HS-5 (cell line): ENCODE data around the gene ZNF668.
"Not testable (repeated sequence)": the region's sequence is repeated elsewhere in the genome, so short reads cannot be mapped to it uniquely, and the experiment has no call there.

Experiments
- DNase-seq: peaks from one replicate; pipeline ENCODE4 v3.0.0-alpha.2; 2012; ENCODE audit warnings: low read depth

Gene ZNF668

GRCh38 chr16:31100876-31101641 is 27.0 kb upstream of the ZNF668 start:
- not testable (repeated sequence) for DNase-seq

GRCh38 chr16:31099860-31100638 is 26.0 kb upstream of the ZNF668 start:
- no peak for DNase-seq

DNA sequence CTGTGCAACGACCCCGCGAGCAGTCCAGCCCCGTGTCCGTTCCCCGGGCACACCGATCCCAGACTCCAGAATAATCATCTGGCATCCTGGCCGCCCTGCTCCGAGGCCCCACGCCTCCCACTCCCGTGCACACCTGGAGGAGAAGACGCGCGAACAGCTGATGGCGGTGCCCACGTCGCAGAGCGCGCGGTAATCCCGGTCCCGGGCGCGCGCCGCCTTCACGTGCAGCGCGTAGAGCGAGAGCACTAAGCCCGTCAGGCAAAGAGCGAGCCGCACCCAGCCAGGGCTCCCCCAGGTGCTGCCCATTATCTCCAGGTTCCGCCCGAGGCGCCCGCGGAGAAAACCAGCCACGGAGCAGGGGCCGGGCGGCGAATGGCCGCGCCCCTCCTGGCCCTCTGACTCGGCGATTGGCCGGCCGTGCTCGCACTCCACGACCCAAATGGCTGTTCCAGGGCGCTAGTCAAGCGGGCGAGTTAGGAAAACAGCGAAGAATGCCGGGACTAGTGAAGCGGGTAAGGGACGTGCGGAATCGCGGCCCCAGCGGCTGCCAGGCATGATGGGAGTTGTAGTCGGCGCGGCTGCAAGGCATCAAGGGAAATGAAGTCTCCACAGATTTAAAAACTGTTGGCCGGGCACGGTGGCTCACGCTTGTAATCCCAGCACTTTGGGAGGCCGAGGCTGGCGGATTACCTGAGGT is 20.5 kb upstream of the ZNF668 start, which contains the start of gene VKORC1:
VKORC1 (minus strand) TSS at position 374 of the 697 bp plus-strand sequence; CDS start at position 306, 68 bp downstream.
- peak; percentile 96 for DNase-seq

GRCh38 chr16:31094088-31094423 is 20.0 kb upstream of the ZNF668 start:
- no peak for DNase-seq

DNA sequence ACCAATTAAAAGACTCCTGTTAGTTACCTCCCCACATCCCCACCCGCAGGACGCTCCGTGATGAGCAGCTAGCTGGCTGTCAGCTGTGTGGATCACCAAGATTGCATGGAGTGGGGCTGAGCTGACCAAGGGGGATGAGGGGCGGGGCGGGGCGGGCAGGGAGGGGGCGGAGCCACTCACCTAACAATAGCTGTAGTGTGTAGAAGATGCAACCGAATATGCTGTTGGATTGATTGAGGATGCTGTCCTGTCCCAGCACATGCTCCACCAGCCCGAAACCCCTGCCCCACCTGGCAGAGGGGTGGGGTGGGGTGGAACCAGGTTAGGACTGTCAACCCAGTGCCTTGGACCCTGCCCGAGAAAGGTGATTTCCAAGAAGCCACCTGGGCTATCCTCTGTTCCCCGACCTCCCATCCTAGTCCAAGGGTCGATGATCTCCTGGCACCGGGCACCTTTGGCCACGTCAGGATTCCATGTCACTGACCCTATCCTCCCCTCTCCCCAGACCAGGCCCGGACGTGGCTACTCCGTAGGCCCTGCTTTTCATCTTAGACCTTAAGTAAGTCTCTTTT is 19.2 kb upstream of the ZNF668 start:
- no peak for DNase-seq

- no peak for DNase-seq
Measured at GRCh38 chr16:31092330-31092729, 18.3 kb upstream of the ZNF668 start.

DNA sequence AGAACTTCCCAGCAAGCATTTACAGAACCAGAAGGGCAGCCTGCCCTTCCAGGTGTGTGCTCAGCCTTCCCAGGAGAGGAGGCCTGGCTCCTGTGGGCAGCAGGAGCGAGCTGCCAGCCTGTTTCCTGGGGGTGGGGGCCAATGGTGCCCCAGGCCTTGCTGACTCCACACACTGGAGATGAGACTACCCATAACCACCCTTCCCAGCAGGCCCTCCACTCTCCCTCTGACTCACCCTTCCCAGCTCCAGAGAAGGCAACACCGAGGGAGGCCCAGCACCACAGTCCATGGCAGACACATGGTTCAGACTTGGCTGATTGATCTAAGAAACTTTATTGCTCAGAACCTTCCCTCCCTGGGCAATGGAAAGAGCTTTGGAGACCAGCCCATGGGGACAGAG is 16.5 kb upstream of the ZNF668 start:
- DNase-seq, result no peak

GRCh38 chr16:31089199-31089598 is 15.2 kb upstream of the ZNF668 start:
- DNase-seq, result no peak

- no peak for DNase-seq
Measured at GRCh38 chr16:31088459-31089183, 14.6 kb upstream of the ZNF668 start, which contains the start of gene PRSS53. TSS of gene PRSS53 (minus strand) at chr16:31088943. CDS start at chr16:31088809, 134 bp downstream.

GRCh38 chr16:31087971-31088370 is 13.9 kb upstream of the ZNF668 start:
- no peak for DNase-seq

DNA sequence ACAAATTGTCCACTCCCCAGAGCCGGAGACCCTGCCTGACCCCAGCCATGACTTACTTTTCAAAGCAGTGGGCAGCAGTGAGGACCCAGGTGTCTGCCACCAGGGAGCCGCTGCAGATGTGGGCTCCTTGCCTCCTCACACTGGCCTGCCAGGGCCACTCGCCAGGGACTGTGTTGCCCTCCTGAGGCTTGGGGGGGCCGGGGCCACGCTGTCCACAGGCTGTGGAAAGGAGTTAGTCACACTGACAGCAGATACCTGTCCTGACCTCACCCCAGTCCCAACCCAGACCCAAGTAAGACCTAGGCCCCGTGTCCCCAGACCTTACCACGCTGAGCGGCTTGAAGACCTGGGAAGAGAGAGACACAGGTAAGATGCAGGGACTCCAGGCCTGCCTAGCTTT is 13.4 kb upstream of the ZNF668 start:
- no peak for DNase-seq

- DNase-seq, result no peak
Measured at GRCh38 chr16:31086629-31086906, 12.5 kb upstream of the ZNF668 start.

GRCh38 chr16:31085873-31086628 is 12.0 kb upstream of the ZNF668 start:
- DNase-seq, result no peak

GRCh38 chr16:31085411-31085810 is 11.4 kb upstream of the ZNF668 start:
- no peak for DNase-seq

GRCh38 chr16:31084584-31085302 is 10.7 kb upstream of the ZNF668 start:
- DNase-seq, result no peak

- no peak for DNase-seq
Measured at GRCh38 chr16:31083981-31084380, 9.9 kb upstream of the ZNF668 start.

DNA sequence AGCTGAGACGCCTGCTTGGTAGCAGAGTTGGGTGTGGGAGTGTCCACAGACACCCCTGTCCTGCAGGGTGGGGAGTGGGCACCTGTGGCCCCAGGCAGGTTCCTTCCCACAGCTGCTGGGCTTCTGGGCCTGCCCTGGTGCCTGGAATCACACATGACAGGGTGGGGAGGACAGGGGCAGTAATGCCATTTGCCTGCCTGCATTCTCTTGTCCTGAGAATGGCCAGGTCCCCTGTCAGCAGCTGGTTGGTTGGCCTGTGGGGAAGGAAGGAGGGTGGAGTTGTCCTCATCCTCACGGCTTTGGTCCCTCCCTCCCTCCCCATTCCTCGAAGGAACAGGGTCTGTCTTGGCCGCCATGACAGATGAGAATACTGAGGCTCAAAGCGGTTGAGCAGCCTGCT is 9.5 kb upstream of the ZNF668 start:
- no peak for DNase-seq

DNA sequence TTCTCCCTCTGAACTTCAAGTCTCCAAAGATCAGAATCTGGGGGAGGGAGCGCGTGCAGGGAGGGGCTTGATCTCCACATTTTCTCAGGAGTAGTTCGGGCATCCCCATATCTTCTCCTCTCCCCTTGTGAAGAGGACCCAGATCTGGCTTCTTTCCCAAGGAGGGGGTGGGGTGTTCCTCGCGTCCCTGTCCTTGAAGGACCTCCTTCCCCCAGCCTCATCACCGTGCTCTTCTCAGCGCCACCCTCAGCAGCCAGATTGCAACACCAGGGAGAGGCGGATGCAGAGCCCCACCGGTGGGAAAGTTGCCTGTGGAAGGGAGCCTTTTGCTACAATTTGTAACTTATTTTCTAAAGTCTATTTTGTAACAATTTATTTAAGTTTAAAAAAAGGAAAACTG is 9.0 kb upstream of the ZNF668 start:
- DNase-seq, result no peak

DNA sequence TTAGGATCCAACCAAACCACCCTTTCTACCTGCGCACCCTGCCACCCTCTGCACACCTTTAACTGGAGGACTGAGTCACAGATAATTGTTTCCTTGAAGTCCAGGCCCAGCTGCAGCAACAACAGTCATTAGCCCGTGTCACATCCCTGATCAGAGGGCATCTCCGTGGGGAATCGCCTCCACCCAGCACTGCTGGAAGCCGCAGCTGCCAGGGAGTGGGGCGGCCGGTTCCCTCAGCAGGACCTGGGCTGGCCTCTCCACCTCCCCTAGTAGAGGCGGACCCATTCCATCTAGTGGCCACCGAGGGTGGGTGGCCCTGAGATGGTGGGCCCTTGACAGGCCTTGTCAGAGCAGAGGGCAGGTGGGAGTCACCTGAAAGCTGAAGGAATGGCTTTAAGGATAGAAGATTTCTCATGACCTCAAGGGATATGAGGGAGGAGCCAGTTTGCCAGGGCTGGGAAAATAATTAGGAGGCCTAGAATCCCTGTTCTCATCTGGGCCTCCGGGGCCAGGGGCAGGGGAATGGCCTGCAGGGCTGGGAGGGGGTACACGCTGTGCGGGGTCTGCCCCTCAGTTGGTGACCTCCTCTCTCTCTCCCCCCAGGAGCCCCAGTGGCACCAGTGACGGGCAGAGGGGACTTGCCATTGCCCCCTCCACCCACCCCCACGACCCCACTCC is 8.5 kb upstream of the ZNF668 start:
- no peak for DNase-seq
